ENCODE results near the gene GART. TPM values are rescaled to one million over a fixed set of nuclear protein-coding genes. Genes with fewer than 3 reads are reported as not detected.

GART gene
- total and polyA plus RNA-seq, 8 donors, result 10.3 to 37.9 (median 29.7) TPM

DNA sequence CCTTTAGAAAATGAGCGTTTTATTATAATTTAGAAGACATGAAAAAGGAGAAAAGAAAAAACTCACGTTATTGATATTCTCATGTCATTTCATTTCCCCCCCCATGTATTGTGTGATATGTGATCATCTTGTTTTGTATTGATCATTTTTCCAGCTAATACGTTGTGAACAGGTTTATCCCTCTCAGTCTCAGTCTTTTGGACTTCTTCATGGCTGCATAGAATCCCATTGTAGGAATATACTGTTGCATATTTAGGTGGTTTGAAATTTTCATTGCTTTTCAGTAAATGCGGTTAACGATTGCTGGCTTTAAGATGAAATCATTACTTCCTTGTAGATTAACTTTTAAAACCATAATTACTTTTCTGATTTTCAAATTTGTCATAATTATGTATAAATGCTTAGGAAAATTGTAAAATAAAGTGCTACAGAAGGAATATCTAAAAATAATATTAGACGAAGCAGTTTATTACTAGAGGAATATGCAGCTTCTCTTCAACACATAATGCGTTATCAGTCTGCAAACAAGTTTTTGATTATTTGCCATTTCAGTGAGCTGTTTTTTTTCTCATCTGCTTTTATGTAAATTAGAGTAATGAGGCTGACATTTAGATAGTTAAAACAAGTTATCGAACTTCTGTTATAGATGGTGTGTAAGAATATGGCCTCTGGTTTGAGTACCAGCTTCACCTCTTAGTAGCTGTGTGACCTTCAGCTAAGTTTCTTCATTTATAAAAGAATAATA is 2.7 kb upstream of the GART start:
- TF ChIP-seq, protein P1, sequence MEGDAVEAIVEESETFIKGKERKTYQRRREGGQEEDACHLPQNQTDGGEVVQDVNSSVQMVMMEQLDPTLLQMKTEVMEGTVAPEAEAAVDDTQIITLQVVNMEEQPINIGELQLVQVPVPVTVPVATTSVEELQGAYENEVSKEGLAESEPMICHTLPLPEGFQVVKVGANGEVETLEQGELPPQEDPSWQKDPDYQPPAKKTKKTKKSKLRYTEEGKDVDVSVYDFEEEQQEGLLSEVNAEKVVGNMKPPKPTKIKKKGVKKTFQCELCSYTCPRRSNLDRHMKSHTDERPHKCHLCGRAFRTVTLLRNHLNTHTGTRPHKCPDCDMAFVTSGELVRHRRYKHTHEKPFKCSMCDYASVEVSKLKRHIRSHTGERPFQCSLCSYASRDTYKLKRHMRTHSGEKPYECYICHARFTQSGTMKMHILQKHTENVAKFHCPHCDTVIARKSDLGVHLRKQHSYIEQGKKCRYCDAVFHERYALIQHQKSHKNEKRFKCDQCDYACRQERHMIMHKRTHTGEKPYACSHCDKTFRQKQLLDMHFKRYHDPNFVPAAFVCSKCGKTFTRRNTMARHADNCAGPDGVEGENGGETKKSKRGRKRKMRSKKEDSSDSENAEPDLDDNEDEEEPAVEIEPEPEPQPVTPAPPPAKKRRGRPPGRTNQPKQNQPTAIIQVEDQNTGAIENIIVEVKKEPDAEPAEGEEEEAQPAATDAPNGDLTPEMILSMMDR (IDR thresholded peaks at IDR 0.05), result no peak
- Histone ChIP-seq H3K4me3 (peak overlapping the region in 3 of 4 donors; percentile 68 to 82 (median 79)), H3K9me3 (no peaks in the 10 kb centered on the region), H3K27ac (no peak overlapping the region), H3K36me3 (peaks cover 0 to 18% (median 9%) of the 10 kb centered on the region in 3 donors), H3K27me3 (no peaks in the 10 kb centered on the region), H3K4me1 (peaks cover 13 to 39% (median 20%) of the 10 kb centered on the region in 3 donors)
- FAIRE-seq (no peak), DNase-seq (no peak), ATAC-seq (no peak)
- WGBS, 2 donors, result 3 to 4% methylated on average over 8 of the region's 8 CpGs
- intact Hi-C loops (cut with DNase I), result no loop called here

GRCh38 chr21:33543505-33544129 is 1.7 kb upstream of the GART start:
- peak; percentile 34 to 55 (median 42) for ATAC-seq
- Histone ChIP-seq H3K27ac (peak overlapping the region; percentile 98 to 100 (median 100)), H3K4me1 (peaks cover 13 to 39% (median 20%) of the 10 kb centered on the region in 3 donors)

GRCh38 chr21:33542640-33543504 is 955 bp upstream of the GART start, which contains the start of gene SON:
TSS of gene SON (plus strand) at chr21:33543038. CDS start at chr21:33543093, 55 bp downstream.
- ATAC-seq (peak; percentile 92 to 97 (median 92)), FAIRE-seq (peak; percentile 96), DNase-seq (peak; percentile 95 to 99 (median 98))
- Histone ChIP-seq H3K27ac (peak within 1 kb of the TSS; percentile 98 to 100 (median 100)), H3K36me3 (peaks cover 0 to 18% (median 7%) of the 10 kb centered on the region in 3 donors), H3K9me3 (no peaks in the 10 kb centered on the region), H3K4me3 (peak within 1 kb of the TSS; percentile 38 to 82 (median 74)), H3K4me1 (peaks cover 13 to 39% (median 20%) of the 10 kb centered on the region in 3 donors), H3K27me3 (no peaks in the 10 kb centered on the region)
- WGBS, 2 donors, result 0% methylated on average over 56 of the region's 57 CpGs
- TF ChIP-seq, protein P1 (IDR thresholded peaks at IDR 0.05), result no peak
- intact Hi-C loops (cut with DNase I), result no loop called here

More at GRCh38 chr21:33543505-33544129, 1.7 kb upstream of the GART start:
- WGBS, 2 donors, result 1% methylated on average over 26 of the region's 26 CpGs
- FAIRE-seq, result no peak
- Histone ChIP-seq H3K4me3 (peak overlapping the region; percentile 38 to 82 (median 74)), H3K9me3 (no peaks in the 10 kb centered on the region), H3K27me3 (no peaks in the 10 kb centered on the region), H3K36me3 (peaks cover 0 to 17% (median 7%) of the 10 kb centered on the region in 3 donors)
- peak in 5 of 6 donors; percentile 66 to 83 (median 73) for DNase-seq
- TF ChIP-seq, protein P1 (IDR thresholded peaks at IDR 0.05), result no peak
- intact Hi-C loops (cut with DNase I), result no loop called here

- Histone ChIP-seq H3K27me3 (no peaks in the 10 kb centered on the region), H3K27ac (peak overlapping the region; percentile 98 to 100 (median 100)), H3K36me3 (peaks cover 0 to 20% (median 4%) of the 10 kb centered on the region in 3 donors), H3K9me3 (no peaks in the 10 kb centered on the region), H3K4me3 (peak overlapping the region; percentile 38 to 82 (median 65)), H3K4me1 (peaks cover 13 to 35% (median 20%) of the 10 kb centered on the region in 3 donors)
- TF ChIP-seq, protein P1 (IDR thresholded peaks at IDR 0.05), result no peak
- no peak for ATAC-seq
- no peak for FAIRE-seq
- DNase-seq, result no peak
- intact Hi-C loops (cut with DNase I), result no loop called here
- WGBS, 2 donors, result 39 to 44% methylated on average over 19 of the region's 19 CpGs
Measured at GRCh38 chr21:33541105-33541711, 709 bp downstream of the GART start.
